Urothelium cell line (cell line): Measurements from ENCODE around the gene NEK2.
"Not testable (repeated sequence)": the region's sequence is repeated elsewhere in the genome, so short reads cannot be mapped to it uniquely, and the experiment has no call there.

ENCODE experiments used
- DNase-seq: peaks from one replicate; pipeline ENCODE4 v3.0.0; 2011; ENCODE audit warnings: low spot score, mixed read lengths
- FAIRE-seq: peaks from 2 replicates; lab custom pipeline; 2011; peaks lifted over from hg19 to GRCh38; lab: Jason Lieb, UNC

The NEK2 gene

GRCh38 chr1:211634461-211634860 is 41.0 kb downstream of the NEK2 start:
- FAIRE-seq (no peak), DNase-seq (no peak)

- no peak for DNase-seq
- peak; percentile 9 for FAIRE-seq
Observed at GRCh38 chr1:211633524-211633846, 41.9 kb downstream of the NEK2 start.

GRCh38 chr1:211632808-211633523 is 42.5 kb downstream of the NEK2 start:
- DNase-seq (peak; percentile 78), FAIRE-seq (peak; percentile 83)

GRCh38 chr1:211632117-211632807 is 43.2 kb downstream of the NEK2 start:
- FAIRE-seq (no peak), DNase-seq (no peak)

GRCh38 chr1:211631168-211631567 is 44.3 kb downstream of the NEK2 start:
- FAIRE-seq (no peak), DNase-seq (no peak)

GRCh38 chr1:211630236-211631081 is 45.0 kb downstream of the NEK2 start:
- DNase-seq (no peak), FAIRE-seq (no peak)

- DNase-seq (no peak), FAIRE-seq (no peak)
Observed at GRCh38 chr1:211628417-211628816, 47.0 kb downstream of the NEK2 start.

- DNase-seq (no peak), FAIRE-seq (no peak)
Observed at GRCh38 chr1:211627259-211627658, 48.2 kb downstream of the NEK2 start.

GRCh38 chr1:211625866-211626265 is 49.6 kb downstream of the NEK2 start:
- not testable (repeated sequence) for DNase-seq, FAIRE-seq

- DNase-seq (no peak), FAIRE-seq (no peak)
Observed at GRCh38 chr1:211625040-211625439, 50.4 kb downstream of the NEK2 start.

GRCh38 chr1:211623515-211623914 is 51.9 kb downstream of the NEK2 start:
- FAIRE-seq (no peak), DNase-seq (no peak)

- DNase-seq: no peak
- FAIRE-seq: no peak
Observed at GRCh38 chr1:211621447-211622198, 53.8 kb downstream of the NEK2 start.

- peak; percentile 92 for FAIRE-seq
Observed at GRCh38 chr1:211620097-211620496, 55.3 kb downstream of the NEK2 start.

GRCh38 chr1:211619033-211619996 is 56.1 kb downstream of the NEK2 start:
- DNase-seq: no peak
- no peak for FAIRE-seq

More at GRCh38 chr1:211620097-211620496, 55.3 kb downstream of the NEK2 start:
- no peak for DNase-seq

- no peak for DNase-seq
- FAIRE-seq: no peak
Observed at GRCh38 chr1:211616965-211617297, 58.5 kb downstream of the NEK2 start.

- no peak for DNase-seq
- FAIRE-seq: no peak
Observed at GRCh38 chr1:211616231-211616964, 59.0 kb downstream of the NEK2 start.

GRCh38 chr1:211614615-211615014 is 60.8 kb downstream of the NEK2 start:
- DNase-seq: no peak
- no peak for FAIRE-seq

- FAIRE-seq: no peak
- no peak for DNase-seq
Observed at GRCh38 chr1:211613951-211614350, 61.5 kb downstream of the NEK2 start.
